Pancreas (tissue), 10 donors: ENCODE data around the gene DAB2IP. TPM values are rescaled to one million over a fixed set of nuclear protein-coding genes. Genes with fewer than 3 reads are reported as not detected.
"Not testable (repeated sequence)": the region's sequence is repeated elsewhere in the genome, so short reads cannot be mapped to it uniquely, and the experiment has no call there.

Experiments
- ATAC-seq, 4 donors: fragments of 200-7000 bp; cut with Tn5 transposase; one replicate each; pipeline versions ENCODE4 v1.8.0 to v1.9.1; 2020; ENCODE audit warnings: mild to moderate bottlenecking in 4 of 4, moderate library complexity in 4 of 4
- DNase-seq, 6 donors: peaks; one replicate each; pipeline ENCODE4 v3.0.0-alpha.2; 2020
- FAIRE-seq: peaks from 2 replicates; lab custom pipeline; 2012; peaks lifted over from hg19 to GRCh38; lab: Jason Lieb, UNC
- H3K27ac ChIP-seq, 4 donors: fragments of 200-600 bp; sonication (generic); 1 replicate in 3 of 4; 2 replicates in 1 of 4; pipeline versions ENCODE4 v1.5.0 to v1.8.0; 2020
- H3K27me3 ChIP-seq, 4 donors: fragments of 200-600 bp; one replicate each; pipeline ENCODE4 v1.8.0; 2021
- H3K36me3 ChIP-seq, 3 donors: fragments of 200-600 bp; sonication (generic) in 1 of 3; one replicate each; pipeline versions ENCODE4 v1.5.0 to v1.8.0; 2020 to 2021
- H3K4me1 ChIP-seq, 3 donors: fragments of 200-600 bp; one replicate each; pipeline ENCODE4 v1.8.0; 2021
- H3K4me3 ChIP-seq, 4 donors: fragments of 200-600 bp; sonication (generic) in 2 of 4; one replicate each; pipeline versions ENCODE4 v1.5.0 to v1.8.0; 2020 to 2021
- H3K9me3 ChIP-seq, 4 donors: fragments of 200-600 bp; one replicate each; pipeline ENCODE4 v1.8.0; 2021
- CTCF ChIP-seq, 4 donors: fragments of 200-600 bp; sonication (generic) in 3 of 4; IDR thresholded peaks; one replicate each; pipeline versions ENCODE4 v1.5.0 to v1.8.0; 2021; ENCODE audit warnings: antibody characterized with exemption in 4 of 4
- WGBS, 2 donors: extraction: QIAGEN DNeasy Blood & Tissue Kit; methylation state at CpG; one replicate each; pipeline ENCODE4 v1.1.7; 2013; 5-methylcytosine and 5-hydroxymethylcytosine counted together
- intact Hi-C, 3 donors: fragments of 100-400 bp; cut with DNase I; formaldehyde crosslinking; loops; one replicate each; pipeline versions ENCODE4 v1.11.1 to v1.14.2; 2022
- polyA plus RNA-seq, 2 donors: library from polyadenylated mRNA; stranded (reverse); fragments of 200-250 nt; gene quantifications; one replicate each; pipeline ENCODE4 v1.2.3, GENCODE V29; 2013
- total RNA-seq, 6 donors: library from RNA; stranded (reverse); fragmentation: NEBNext Ultra II Directional in 4 of 6; extraction: Animal tissue kit (Norgen Biotek cat#: 25700) in 4 of 6; gene quantifications; one replicate each; pipeline versions ENCODE4 v1.2.1 to v1.2.4, GENCODE V29; 2021 to 2023
- donor health status: healthy with polysubstance abuse.
- donor health status: DM: no; HTN: no; CAD: no; lungs with moderate emphysema.
- donor health status: DM: no; HTN: no; CAD: no.
- donor health status: control.
- donor health status: control.
- donor health status: Bipolar disorder and iron deficiency.
- donor health status: DM: yes; HTN: yes; CAD: no.
- donor health status: DM: no; HTN: no; CAD: no.
- donor health status: DM: no; HTN: no; CAD: no.
- donor health status: DM: yes; HTN: yes; CAD: no.

The DAB2IP gene
- total and polyA plus RNA-seq, 8 donors = 14.7 to 52.1 (median 25.3) TPM

- FAIRE-seq = no peak
- Histone ChIP-seq H3K27ac (peak overlapping the region in 2 of 4 donors; percentile 36 to 63), H3K9me3 (no peaks in the 10 kb centered on the region), H3K36me3 (no peaks in the 10 kb centered on the region), H3K27me3 (no peaks in the 10 kb centered on the region), H3K4me1 (peaks cover 7 to 24% (median 10%) of the 10 kb centered on the region in 3 donors), H3K4me3 (no peak overlapping the region)
- ATAC-seq = no peak
- no peak for DNase-seq
- intact Hi-C loops = no loop called here
- no peak for TF ChIP-seq CTCF (IDR thresholded peaks at IDR 0.05)
- WGBS, 2 donors = 45 to 46% methylated on average over 9 of the region's 9 CpGs
These were observed 38.9 kb upstream of the DAB2IP start for GRCh38 chr9:121612511-121612998.

GRCh38 chr9:121613009-121613752 is 38.3 kb upstream of the DAB2IP start:
- no peak overlapping the region for H3K4me3 ChIP-seq
- ATAC-seq (no peak), FAIRE-seq (no peak), DNase-seq (no peak)
- no peaks in the 10 kb centered on the region for H3K27me3 ChIP-seq
- intact Hi-C loops = no loop called here
- TF ChIP-seq CTCF (IDR thresholded peaks at IDR 0.05) = no peak
- peaks cover 7 to 24% (median 10%) of the 10 kb centered on the region in 3 donors for H3K4me1 ChIP-seq
- WGBS, 2 donors = 58 to 61% methylated on average over 11 of the region's 11 CpGs
- H3K9me3 ChIP-seq = no peaks in the 10 kb centered on the region
- H3K27ac ChIP-seq = peak overlapping the region in 2 of 4 donors; percentile 36 to 63
- H3K36me3 ChIP-seq = no peaks in the 10 kb centered on the region

GRCh38 chr9:121616123-121616755 is 35.2 kb upstream of the DAB2IP start:
- intact Hi-C loops = no loop called here
- TF ChIP-seq CTCF (IDR thresholded peaks at IDR 0.05) = no peak
- DNase-seq = no peak
- WGBS, 2 donors = 84 to 87% methylated on average over 14 of the region's 14 CpGs
- FAIRE-seq = no peak
- no peak for ATAC-seq
- H3K4me3 ChIP-seq = no peak overlapping the region
- no peak overlapping the region for H3K27ac ChIP-seq
- H3K4me1 ChIP-seq = peaks cover 0 to 9% (median 0%) of the 10 kb centered on the region in 3 donors
- H3K36me3 ChIP-seq = no peaks in the 10 kb centered on the region
- H3K9me3 ChIP-seq = no peaks in the 10 kb centered on the region
- no peaks in the 10 kb centered on the region for H3K27me3 ChIP-seq

DNA sequence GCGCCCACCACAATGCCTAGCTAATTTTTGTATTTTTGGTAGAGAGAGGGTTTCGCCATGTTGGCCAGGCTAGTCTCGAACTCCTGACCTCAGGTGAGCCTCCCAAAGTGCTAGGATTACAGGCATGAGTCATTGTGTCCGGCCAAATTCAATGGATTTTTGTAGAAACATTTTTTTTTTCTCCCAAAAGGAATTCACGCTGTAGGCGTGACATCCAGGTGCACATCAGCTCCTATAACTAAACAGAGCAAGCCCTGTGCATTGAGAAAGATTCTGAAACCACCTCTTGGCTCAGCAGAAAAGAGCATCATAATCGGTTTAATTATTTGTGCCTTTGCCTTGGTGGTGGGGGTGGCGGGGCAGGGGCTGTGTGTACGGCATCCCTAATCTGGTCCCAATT is 32.9 kb upstream of the DAB2IP start:
- peaks cover 0 to under 1% (median 0%) of the 10 kb centered on the region in 3 donors for H3K4me1 ChIP-seq
- TF ChIP-seq CTCF (IDR thresholded peaks at IDR 0.05) = no peak
- H3K9me3 ChIP-seq = no peaks in the 10 kb centered on the region
- H3K36me3 ChIP-seq = no peaks in the 10 kb centered on the region
- H3K4me3 ChIP-seq = no peak overlapping the region
- ATAC-seq (no peak), DNase-seq (no peak), FAIRE-seq (no peak)
- no peaks in the 10 kb centered on the region for H3K27me3 ChIP-seq
- H3K27ac ChIP-seq = no peak overlapping the region
- intact Hi-C loops = no loop called here
- WGBS, 2 donors = 79 to 84% methylated on average over 9 of the region's 9 CpGs

GRCh38 chr9:121618910-121619309 is 32.5 kb upstream of the DAB2IP start:
- ATAC-seq, H3K4me3 ChIP-seq, intact Hi-C loops, H3K9me3 ChIP-seq, DNase-seq, H3K4me1 ChIP-seq, FAIRE-seq, H3K36me3 ChIP-seq, H3K27me3 ChIP-seq: not testable (repeated sequence)
- H3K27ac ChIP-seq = peak overlapping the region in 2 of 4 donors; percentile 64 to 72
- 90 to 93% methylated on average over 7 of the region's 7 CpGs for WGBS, 2 donors
